GM21367 (cell line): Measurements from ENCODE around the gene KRT78.

Experiments used
- ATAC-seq: cut with Tn5 transposase; IDR thresholded peaks from one replicate; pipeline ENCODE4 v1.9.1; 2021; ENCODE audit not compliant: unreplicated experiment

Gene KRT78

GRCh38 chr12:52813885-52814709 is 34.7 kb downstream of the KRT78 start, which contains the start of gene KRT4:
KRT4 (minus strand) TSS chr12:52814116; CDS start chr12:52814058, 58 bp downstream.
- no peak for ATAC-seq

GRCh38 chr12:52813203-52813819 is 35.5 kb downstream of the KRT78 start:
- no peak for ATAC-seq

GRCh38 chr12:52812749-52813148 is 36.0 kb downstream of the KRT78 start:
- ATAC-seq, result no peak

- no peak for ATAC-seq
These were observed 36.8 kb downstream of the KRT78 start for GRCh38 chr12:52812073-52812400.

- ATAC-seq, result no peak
These were observed 37.4 kb downstream of the KRT78 start for GRCh38 chr12:52811191-52812072.

- ATAC-seq, result no peak
These were observed 38.2 kb downstream of the KRT78 start for GRCh38 chr12:52810554-52810953.

- no peak for ATAC-seq
These were observed 39.6 kb downstream of the KRT78 start for GRCh38 chr12:52809166-52809565.

- ATAC-seq, result no peak
These were observed 40.1 kb downstream of the KRT78 start for GRCh38 chr12:52808573-52809160.

- ATAC-seq, result no peak
These were observed 41.0 kb downstream of the KRT78 start for GRCh38 chr12:52807544-52808470.

GRCh38 chr12:52806821-52807543 is 41.8 kb downstream of the KRT78 start:
- no peak for ATAC-seq

- ATAC-seq, result no peak
These were observed 42.5 kb downstream of the KRT78 start for GRCh38 chr12:52806169-52806811.

GRCh38 chr12:52805739-52806138 is 43.1 kb downstream of the KRT78 start:
- ATAC-seq, result no peak

GRCh38 chr12:52805000-52805399 is 43.8 kb downstream of the KRT78 start:
- no peak for ATAC-seq

GRCh38 chr12:52802442-52802841 is 46.4 kb downstream of the KRT78 start:
- ATAC-seq, result no peak

- ATAC-seq, result no peak
These were observed 47.0 kb downstream of the KRT78 start for GRCh38 chr12:52801773-52802172.

GRCh38 chr12:52800259-52800917 is 48.4 kb downstream of the KRT78 start:
- no peak for ATAC-seq

- no peak for ATAC-seq
These were observed 49.1 kb downstream of the KRT78 start for GRCh38 chr12:52799505-52800211.
